Activated CD8-positive, alpha-beta memory T cell treated with anti-CD3 and anti-CD28 coated beads, Interleukin-2, amount 50 U/mL, for 24 hours (primary cell): Measurements from ENCODE around the gene ADAMTS16.

Experiments
- DNase-seq: peaks from one replicate; pipeline ENCODE4 v3.0.0-alpha.2; 2020; ENCODE audit errors: extremely low read depth

Gene ADAMTS16

GRCh38 chr5:5141625-5142525 lies 1.7 kb downstream of the ADAMTS16 start:
- peak; percentile 3 for DNase-seq

DNA sequence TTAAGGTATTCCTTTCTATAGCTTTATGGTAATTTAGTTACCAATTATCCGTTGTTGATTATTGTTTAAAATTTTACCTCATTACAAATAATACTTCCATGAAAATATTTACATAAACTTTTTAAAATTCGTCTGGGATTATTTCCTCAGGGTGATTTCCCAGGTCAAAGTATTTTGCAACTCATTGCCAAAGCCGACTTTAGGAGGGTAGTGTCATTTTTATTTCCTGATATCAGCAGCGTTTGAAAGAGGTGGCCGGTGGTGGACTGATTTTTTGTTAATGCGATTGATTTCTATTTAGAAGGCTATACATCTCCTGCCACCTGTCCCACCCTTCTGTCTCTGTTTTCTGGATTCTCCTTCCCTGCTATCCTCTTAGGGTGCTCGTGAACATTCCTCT lies 4.3 kb downstream of the ADAMTS16 start:
- no peak for DNase-seq

- DNase-seq, result no peak
Measured at GRCh38 chr5:5145651-5146529, 5.8 kb downstream of the ADAMTS16 start.

GRCh38 chr5:5146530-5147160 lies 6.5 kb downstream of the ADAMTS16 start:
- no peak for DNase-seq

GRCh38 chr5:5149154-5149553 lies 9.0 kb downstream of the ADAMTS16 start:
- no peak for DNase-seq

- no peak for DNase-seq
Measured at GRCh38 chr5:5150667-5151066, 10.5 kb downstream of the ADAMTS16 start.

DNA sequence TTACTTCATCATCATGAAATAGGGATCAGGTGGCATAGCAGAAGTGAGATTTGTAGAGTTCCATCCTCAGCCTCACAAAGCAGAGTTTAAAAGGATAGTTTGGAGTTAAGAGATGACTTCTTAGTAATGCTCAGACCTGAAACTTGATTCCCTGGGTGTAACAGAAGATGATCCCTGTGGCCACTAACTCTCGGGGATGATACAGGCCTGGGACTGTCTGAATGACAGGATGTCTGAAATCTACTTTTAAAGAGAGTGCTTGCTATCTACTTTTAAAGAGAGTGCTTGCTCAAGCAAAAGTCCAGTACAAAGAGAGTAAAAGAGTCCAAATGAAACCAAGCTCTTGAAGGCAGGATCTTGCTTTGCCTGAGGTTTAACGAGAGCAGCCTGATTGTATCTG lies 14.6 kb downstream of the ADAMTS16 start:
- no peak for DNase-seq

GRCh38 chr5:5155617-5156016 lies 15.5 kb downstream of the ADAMTS16 start:
- DNase-seq, result no peak

DNA sequence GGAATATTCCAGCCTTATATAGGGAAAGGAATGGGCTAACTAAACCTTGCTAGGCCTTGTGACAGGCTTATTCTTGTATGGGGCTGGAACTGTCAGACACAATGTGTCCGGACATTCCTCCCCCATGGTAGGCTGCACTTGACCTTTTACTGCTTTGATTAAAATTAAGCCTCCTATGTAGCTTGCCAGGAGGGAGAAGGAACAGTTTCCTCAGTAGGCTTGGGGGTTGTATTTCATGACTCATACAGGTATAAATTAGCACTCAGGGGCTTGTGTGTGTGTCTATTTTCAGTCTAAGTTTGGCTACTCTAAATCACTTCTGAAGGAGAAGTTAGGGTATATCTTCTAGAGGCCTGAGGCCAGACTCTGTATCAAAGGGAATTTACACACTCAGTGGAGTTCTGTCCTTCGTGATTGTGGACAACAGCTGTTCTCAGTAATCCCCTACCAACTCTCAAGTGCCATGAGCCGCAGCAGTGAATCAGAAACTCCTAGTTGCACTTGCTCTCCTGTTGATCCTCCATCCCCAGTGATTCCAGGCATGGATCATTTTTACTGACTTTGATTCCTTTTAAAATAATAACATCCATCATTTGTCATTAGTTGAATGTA lies 16.4 kb downstream of the ADAMTS16 start:
- DNase-seq, result no peak

DNA sequence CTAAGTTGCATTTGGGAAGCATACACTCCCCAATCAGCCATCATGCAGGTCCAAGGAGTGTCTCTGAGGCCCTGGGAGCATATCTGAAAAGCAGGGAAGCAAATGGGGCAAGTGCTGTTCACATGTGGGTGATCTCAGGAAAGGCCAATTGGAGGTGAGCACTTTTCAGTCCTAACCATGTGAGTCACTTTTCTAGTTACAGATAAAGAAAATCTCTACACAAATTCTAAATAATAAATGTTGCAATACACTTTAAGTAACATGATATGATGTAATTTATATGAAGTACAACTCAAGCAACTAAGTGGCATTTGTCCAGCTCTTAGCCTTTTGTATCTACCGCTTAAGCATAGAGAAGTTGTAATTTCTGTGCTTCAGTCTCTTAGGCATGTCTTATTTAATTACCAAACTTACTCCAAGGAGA lies 18.4 kb downstream of the ADAMTS16 start:
- DNase-seq, result no peak

- no peak for DNase-seq
Measured at GRCh38 chr5:5159282-5160103, 19.4 kb downstream of the ADAMTS16 start.

- DNase-seq, result no peak
Measured at GRCh38 chr5:5164163-5164562, 24.0 kb downstream of the ADAMTS16 start.

DNA sequence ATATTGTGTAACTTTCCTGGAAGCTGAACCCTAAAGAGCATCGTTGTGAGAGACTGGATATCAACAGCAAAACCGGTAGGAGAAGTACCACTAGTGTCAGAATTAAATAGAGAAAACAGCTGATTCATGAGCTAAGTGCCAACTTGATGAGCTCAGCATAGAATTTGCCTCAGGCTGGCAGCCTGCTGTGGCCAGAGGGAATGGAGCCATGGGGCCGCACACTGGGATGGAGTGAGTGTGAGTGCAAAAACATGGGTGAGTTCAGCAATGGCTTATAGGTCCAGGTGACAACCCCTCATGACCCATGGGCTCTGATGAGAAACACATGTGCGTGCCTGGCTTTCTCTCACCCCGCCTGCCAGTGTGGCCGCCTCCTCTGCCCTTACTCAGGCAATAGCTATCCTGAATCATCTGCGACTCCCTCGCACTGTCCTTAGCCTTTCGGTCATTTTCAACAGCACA lies 25.4 kb downstream of the ADAMTS16 start:
- no peak for DNase-seq

- no peak for DNase-seq
Measured at GRCh38 chr5:5169466-5169865, 29.3 kb downstream of the ADAMTS16 start.

GRCh38 chr5:5178136-5178535 lies 38.0 kb downstream of the ADAMTS16 start:
- DNase-seq, result no peak

DNA sequence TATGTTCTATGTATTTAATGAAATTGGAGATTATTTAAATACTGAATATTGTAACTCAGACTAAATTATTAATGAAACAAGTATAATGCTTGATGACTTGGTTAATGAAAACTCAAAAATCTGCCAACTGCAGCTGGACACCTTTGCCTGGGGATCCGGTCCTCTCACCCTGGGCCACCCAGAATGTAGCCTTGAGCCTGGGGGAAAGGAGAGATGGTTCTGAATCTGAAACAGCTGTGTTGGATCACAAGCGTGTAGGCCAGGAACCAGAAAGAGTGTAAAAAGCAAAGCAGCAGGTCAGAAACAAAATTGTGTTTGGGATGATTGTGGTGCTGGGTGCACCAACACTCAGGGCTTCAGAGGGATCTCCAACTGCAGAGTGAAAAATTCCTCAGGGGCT lies 38.5 kb downstream of the ADAMTS16 start:
- DNase-seq, result no peak

- no peak for DNase-seq
Measured at GRCh38 chr5:5179079-5179478, 38.9 kb downstream of the ADAMTS16 start.

- DNase-seq, result no peak
Measured at GRCh38 chr5:5179597-5179996, 39.5 kb downstream of the ADAMTS16 start.

GRCh38 chr5:5181650-5182324 lies 41.7 kb downstream of the ADAMTS16 start:
- DNase-seq, result no peak

GRCh38 chr5:5182508-5183188 lies 42.5 kb downstream of the ADAMTS16 start:
- DNase-seq, result no peak
